PC-3 (cell line): ENCODE results near the gene NR5A2.

Experiments used
- EZH2 ChIP-seq: fragments of 300-600 bp; sonication (generic); IDR thresholded peaks from one replicate; pipeline ENCODE4 v1.6.1; 2017; ENCODE audit warnings: antibody characterized with exemption, mild to moderate bottlenecking, low read length; ENCODE audit not compliant: unreplicated experiment
- TF ChIP-seq, protein P1 (sequence below): fragments of 300-600 bp; sonication (generic); conservative IDR thresholded peaks from 2 replicates; pipeline ENCODE4 v1.5.1; 2017; ENCODE audit warnings: antibody characterized with exemption, low read depth, mild to moderate bottlenecking, low read length

DNA sequence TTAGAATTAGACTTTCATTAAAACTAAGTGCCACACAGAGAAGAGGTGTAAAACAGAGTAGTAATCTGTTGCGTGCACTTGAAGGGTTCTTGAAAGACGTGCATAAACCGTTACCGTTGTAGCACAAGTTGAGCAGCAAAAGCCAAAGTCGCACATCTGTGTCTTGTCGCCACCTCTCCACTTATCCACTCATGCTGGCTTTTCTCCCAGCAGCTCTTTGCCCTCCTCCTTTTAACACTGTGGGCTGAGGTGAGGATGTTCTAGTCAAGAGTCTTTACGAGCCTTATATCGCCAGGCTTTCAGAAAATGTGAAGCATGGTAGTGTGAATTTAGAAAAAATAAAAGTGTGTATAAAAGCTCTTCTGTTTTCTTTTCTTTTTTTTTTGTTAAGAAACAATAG lies 48.0 kb downstream of the NR5A2 start:
- TF ChIP-seq, protein P1, sequence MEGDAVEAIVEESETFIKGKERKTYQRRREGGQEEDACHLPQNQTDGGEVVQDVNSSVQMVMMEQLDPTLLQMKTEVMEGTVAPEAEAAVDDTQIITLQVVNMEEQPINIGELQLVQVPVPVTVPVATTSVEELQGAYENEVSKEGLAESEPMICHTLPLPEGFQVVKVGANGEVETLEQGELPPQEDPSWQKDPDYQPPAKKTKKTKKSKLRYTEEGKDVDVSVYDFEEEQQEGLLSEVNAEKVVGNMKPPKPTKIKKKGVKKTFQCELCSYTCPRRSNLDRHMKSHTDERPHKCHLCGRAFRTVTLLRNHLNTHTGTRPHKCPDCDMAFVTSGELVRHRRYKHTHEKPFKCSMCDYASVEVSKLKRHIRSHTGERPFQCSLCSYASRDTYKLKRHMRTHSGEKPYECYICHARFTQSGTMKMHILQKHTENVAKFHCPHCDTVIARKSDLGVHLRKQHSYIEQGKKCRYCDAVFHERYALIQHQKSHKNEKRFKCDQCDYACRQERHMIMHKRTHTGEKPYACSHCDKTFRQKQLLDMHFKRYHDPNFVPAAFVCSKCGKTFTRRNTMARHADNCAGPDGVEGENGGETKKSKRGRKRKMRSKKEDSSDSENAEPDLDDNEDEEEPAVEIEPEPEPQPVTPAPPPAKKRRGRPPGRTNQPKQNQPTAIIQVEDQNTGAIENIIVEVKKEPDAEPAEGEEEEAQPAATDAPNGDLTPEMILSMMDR = no peak
- no peak for TF ChIP-seq EZH2
